H9 (cell line): Measurements from ENCODE around the gene CARM1. TPM values are rescaled to one million over a fixed set of nuclear protein-coding genes. Genes with fewer than 3 reads are reported as not detected.
A peak's percentile ranks its signal among the peaks of the same experiment; 100 is the strongest.

Experiments
- DNase-seq: peaks from one replicate; pipeline ENCODE4 v3.0.0-alpha.2; 2017
- H2AFZ ChIP-seq: one replicate; pipeline ENCODE4 v1.6.1; 2013; ENCODE audit warnings: mild to moderate bottlenecking, low read length, control low read depth, moderate library complexity
- H2AK5ac ChIP-seq: 2 replicates; pipeline ENCODE4 v1.6.1; 2013; ENCODE audit warnings: low read length, control low read depth, mixed read lengths; ENCODE audit not compliant: insufficient read length
- H2BK120ac ChIP-seq: one replicate; pipeline ENCODE4 v1.6.1; 2013; ENCODE audit warnings: low read depth, mild to moderate bottlenecking, low read length, control low read depth, inconsistent platforms; ENCODE audit not compliant: poor library complexity, severe bottlenecking
- H2BK12ac ChIP-seq: 2 replicates; pipeline ENCODE4 v1.6.1; 2013; ENCODE audit warnings: low read length, control low read depth, mixed read lengths, low read depth; ENCODE audit not compliant: insufficient read length
- H2BK15ac ChIP-seq: 2 replicates; pipeline ENCODE4 v1.6.1; 2013; ENCODE audit warnings: low read depth, low read length, control low read depth
- H2BK20ac ChIP-seq: one replicate; pipeline ENCODE4 v1.6.1; 2013; ENCODE audit warnings: low read depth, mild to moderate bottlenecking, low read length, control low read depth, inconsistent platforms; ENCODE audit not compliant: poor library complexity, severe bottlenecking
- H2BK5ac ChIP-seq: 2 replicates; pipeline ENCODE4 v1.6.1; 2013; ENCODE audit warnings: low read length, control low read depth, mixed read lengths; ENCODE audit not compliant: insufficient read length
- H3K14ac ChIP-seq: 2 replicates; pipeline ENCODE4 v1.6.1; 2013; ENCODE audit warnings: low read length, control low read depth; ENCODE audit not compliant: insufficient read depth
- H3K18ac ChIP-seq: 2 replicates; pipeline ENCODE4 v1.6.1; 2013; ENCODE audit warnings: low read depth, mild to moderate bottlenecking, mixed read lengths, low read length, control low read depth; ENCODE audit not compliant: insufficient read length
- H3K23ac ChIP-seq: 2 replicates; pipeline ENCODE4 v1.6.1; 2013; ENCODE audit warnings: low read length, control low read depth, mixed read lengths, low read depth; ENCODE audit not compliant: insufficient read length
- H3K23me2 ChIP-seq: 2 replicates; pipeline ENCODE4 v1.6.1; 2013; ENCODE audit warnings: low read depth, mild to moderate bottlenecking, mixed read lengths, low read length, control low read depth; ENCODE audit not compliant: insufficient read length, poor library complexity, severe bottlenecking
- H3K27ac ChIP-seq: 2 replicates; pipeline ENCODE4 v1.5.1; 2013; ENCODE audit warnings: low read length, control low read depth, mixed read lengths, low read depth; ENCODE audit not compliant: insufficient read length
- H3K27me3 ChIP-seq: 2 replicates; pipeline ENCODE4 v1.6.1; 2013; ENCODE audit warnings: low read length, control low read depth, inconsistent platforms; ENCODE audit not compliant: insufficient read depth
- H3K4ac ChIP-seq: 2 replicates; pipeline ENCODE4 v1.6.1; 2013; ENCODE audit warnings: low read depth, mild to moderate bottlenecking, control low read depth, inconsistent platforms, low read length, moderate library complexity
- H3K4me1 ChIP-seq: 2 replicates; pipeline ENCODE4 v1.6.1; 2013; ENCODE audit warnings: low read length, control low read depth, inconsistent platforms; ENCODE audit not compliant: insufficient read depth
- H3K4me2 ChIP-seq: 2 replicates; pipeline ENCODE4 v1.6.1; 2013; ENCODE audit warnings: low read length, control low read depth, mixed read lengths; ENCODE audit not compliant: insufficient read length, insufficient read depth
- H3K56ac ChIP-seq: 2 replicates; pipeline ENCODE4 v1.6.1; 2013; ENCODE audit warnings: low read depth, mild to moderate bottlenecking, mixed read lengths, low read length, control low read depth; ENCODE audit not compliant: insufficient read length
- H3K79me1 ChIP-seq: 2 replicates; pipeline ENCODE4 v1.6.1; 2013; ENCODE audit warnings: low read depth, mild to moderate bottlenecking, moderate library complexity, low read length, control low read depth, inconsistent platforms; ENCODE audit not compliant: insufficient read depth, poor library complexity, severe bottlenecking
- H3K79me2 ChIP-seq: 2 replicates; pipeline ENCODE4 v1.6.1; 2013; ENCODE audit warnings: low read length, control low read depth, inconsistent platforms; ENCODE audit not compliant: insufficient read depth
- H3K9ac ChIP-seq: 2 replicates; pipeline ENCODE4 v1.6.1; 2013; ENCODE audit warnings: low read length, control low read depth, mixed read lengths; ENCODE audit not compliant: insufficient read length; ENCODE audit errors: extremely low read depth
- H3K9me3 ChIP-seq: one replicate; pipeline ENCODE4 v1.6.1; 2013; ENCODE audit warnings: low read depth, low read length, inconsistent platforms; ENCODE audit not compliant: control insufficient read depth
- H3T11ph ChIP-seq: one replicate; pipeline ENCODE4 v1.6.1; 2013; ENCODE audit warnings: mild to moderate bottlenecking, low read length, control low read depth, inconsistent platforms
- H4K20me1 ChIP-seq: one replicate; pipeline ENCODE4 v1.6.1; 2013; ENCODE audit not compliant: control insufficient read depth, insufficient read length, insufficient read depth
- H4K5ac ChIP-seq: 2 replicates; pipeline ENCODE4 v1.6.1; 2013; ENCODE audit warnings: low read depth, mild to moderate bottlenecking, mixed read lengths, low read length, control low read depth; ENCODE audit not compliant: insufficient read length
- H4K8ac ChIP-seq: replicated peaks from 2 replicates; pipeline ENCODE4 v1.6.1; 2013; ENCODE audit warnings: low read length, control low read depth, mixed read lengths, low read depth; ENCODE audit not compliant: insufficient read length
- H4K91ac ChIP-seq: 2 replicates; pipeline ENCODE4 v1.6.1; 2013; ENCODE audit warnings: low read depth, mild to moderate bottlenecking, moderate library complexity, mixed read lengths, low read length, control low read depth; ENCODE audit not compliant: insufficient read length
- H3K27ac Mint-ChIP-seq, 3 experiments: 2 replicates in 2 of 3; 3 replicates in 1 of 3; pipeline ENCODE4 v1.8.0; 2020 to 2021; ENCODE audit warnings: mixed read lengths in 3 of 3, mild to moderate bottlenecking in 1 of 3, moderate library complexity in 1 of 3
- H3K27me3 Mint-ChIP-seq: 2 replicates; pipeline ENCODE4 v1.8.0; 2021; ENCODE audit warnings: low read depth, mild to moderate bottlenecking, moderate library complexity, mixed read lengths
- H3K36me3 Mint-ChIP-seq, 3 experiments: 2 replicates in 2 of 3; 3 replicates in 1 of 3; pipeline ENCODE4 v1.8.0; 2020 to 2021; ENCODE audit warnings: low read depth in 3 of 3, mixed read lengths in 3 of 3; ENCODE audit not compliant: insufficient read depth in 1 of 3
- H3K4me1 Mint-ChIP-seq, 2 experiments: 2 replicates each; pipeline ENCODE4 v1.8.0; 2020; ENCODE audit warnings: mixed read lengths in 2 of 2
- H3K4me3 Mint-ChIP-seq, 2 experiments: 2 replicates in 1 of 2; 3 replicates in 1 of 2; pipeline ENCODE4 v1.8.0; 2020 to 2021; ENCODE audit warnings: mild to moderate bottlenecking in 2 of 2, mixed read lengths in 2 of 2, moderate library complexity in 1 of 2
- H3K9me3 Mint-ChIP-seq, 2 experiments: 2 replicates in 1 of 2; 3 replicates in 1 of 2; pipeline ENCODE4 v1.8.0; 2020; ENCODE audit warnings: mild to moderate bottlenecking in 2 of 2, mixed read lengths in 2 of 2, moderate library complexity in 1 of 2
- WGBS: extraction: QIAGEN DNeasy Blood & Tissue Kit; methylation state at CpG from one replicate; pipeline ENCODE4 v1.1.7; 2013; ENCODE audit warnings: missing lambda C conversion rate, low lambda C conversion rate, mixed read lengths; ENCODE audit not compliant: insufficient read length; ENCODE audit errors: extremely low coverage; 5-methylcytosine and 5-hydroxymethylcytosine counted together
- total RNA-seq: library from RNA; stranded (reverse); gene quantifications from 2 replicates; pipeline ENCODE4 v1.2.1, GENCODE V29; 2021
- TF ChIP-seq, protein P1 (sequence below): fragments of 200-600 bp; sonication (generic); conservative IDR thresholded peaks from 3 replicates; pipeline ENCODE4 v1.8.0; 2021; ENCODE audit warnings: antibody characterized with exemption, mild to moderate bottlenecking

The CARM1 gene
- total RNA-seq, 1 experiment from 2014 or later: 111 TPM

DNA sequence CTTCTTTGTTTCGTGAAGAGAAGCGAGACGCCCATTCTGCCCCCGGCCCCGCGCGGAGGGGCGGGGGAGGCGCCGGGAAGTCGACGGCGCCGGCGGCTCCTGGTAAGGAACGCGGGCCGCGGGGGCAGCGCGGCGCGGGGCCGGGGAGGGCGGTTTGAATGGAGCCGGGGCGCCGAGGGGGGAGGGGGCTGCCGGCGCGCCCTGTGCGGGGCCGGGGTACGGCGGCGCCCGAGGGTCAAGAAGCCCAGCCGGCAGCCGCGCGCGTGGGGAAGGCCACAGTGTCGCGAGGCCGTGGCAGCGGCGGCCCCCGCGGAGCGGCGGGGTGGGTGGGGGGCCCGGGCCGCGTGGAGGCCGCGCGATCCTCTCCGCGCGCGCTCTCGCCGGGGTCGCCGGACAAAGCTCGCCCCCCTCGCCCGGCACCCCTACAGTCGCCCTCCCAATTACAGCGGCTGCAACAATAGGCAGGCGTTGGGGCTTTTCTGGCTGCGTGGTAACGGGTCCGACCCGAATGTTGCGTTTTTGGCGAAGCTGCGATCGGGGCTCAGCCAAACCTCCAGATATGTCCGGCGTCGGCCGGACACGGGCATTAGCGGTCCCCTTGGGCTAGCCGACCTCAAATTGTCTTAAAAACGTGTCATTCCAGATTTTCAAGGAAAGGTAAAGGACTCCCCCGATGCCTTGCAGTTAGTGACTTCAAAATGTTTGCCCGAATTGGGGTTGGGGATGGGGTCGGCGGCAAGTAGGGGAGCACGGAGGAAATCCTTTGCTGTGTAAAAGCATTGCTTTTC is 89.9 kb downstream of the CARM1 start:
- peak overlapping the region; percentile 81 for H3K9ac ChIP-seq
- H3K9me3 ChIP-seq: no peaks in the 10 kb centered on the region
- no peak overlapping the region for H3T11ph ChIP-seq
- H4K20me1 ChIP-seq: peaks cover 6% of the 10 kb centered on the region
- H3K27me3 ChIP-seq: no peaks in the 10 kb centered on the region
- Mint-ChIP-seq H3K4me1 (peaks cover 27 to 31% of the 10 kb centered on the region in 2 experiments), H3K27ac (peak overlapping the region; percentile 95 to 99 (median 95)), H3K36me3 (peaks cover 8 to 17% (median 15%) of the 10 kb centered on the region in 3 experiments; a peak in 6 of 7 replicates), H3K9me3 (peaks cover 0 to 2% of the 10 kb centered on the region in 2 experiments; a peak in 1 of 5 replicates), H3K4me3 (peak overlapping the region; percentile 91 to 98), H3K27me3 (no peaks in the 10 kb centered on the region)
- no peaks in the 10 kb centered on the region for H3K79me1 ChIP-seq
- H4K91ac ChIP-seq: no peak overlapping the region
- H3K27ac ChIP-seq: no peak overlapping the region
- H4K8ac ChIP-seq: no peak overlapping the region
- H3K23me2 ChIP-seq: peaks cover 15% of the 10 kb centered on the region
- H2AFZ ChIP-seq: no peak overlapping the region
- H3K56ac ChIP-seq: no peak overlapping the region
- H2BK120ac ChIP-seq: no peak overlapping the region
- peak; percentile 57 for DNase-seq
- H2BK20ac ChIP-seq: no peak overlapping the region
- H3K4me1 ChIP-seq: no peaks in the 10 kb centered on the region; the same call in 1 of the 2 replicates
- peak overlapping the region; percentile 90; the same call in 1 of the 2 replicates for H3K14ac ChIP-seq
- no peak overlapping the region; the same call in 1 of the 2 replicates for H2BK15ac ChIP-seq
- TF ChIP-seq, protein P1, sequence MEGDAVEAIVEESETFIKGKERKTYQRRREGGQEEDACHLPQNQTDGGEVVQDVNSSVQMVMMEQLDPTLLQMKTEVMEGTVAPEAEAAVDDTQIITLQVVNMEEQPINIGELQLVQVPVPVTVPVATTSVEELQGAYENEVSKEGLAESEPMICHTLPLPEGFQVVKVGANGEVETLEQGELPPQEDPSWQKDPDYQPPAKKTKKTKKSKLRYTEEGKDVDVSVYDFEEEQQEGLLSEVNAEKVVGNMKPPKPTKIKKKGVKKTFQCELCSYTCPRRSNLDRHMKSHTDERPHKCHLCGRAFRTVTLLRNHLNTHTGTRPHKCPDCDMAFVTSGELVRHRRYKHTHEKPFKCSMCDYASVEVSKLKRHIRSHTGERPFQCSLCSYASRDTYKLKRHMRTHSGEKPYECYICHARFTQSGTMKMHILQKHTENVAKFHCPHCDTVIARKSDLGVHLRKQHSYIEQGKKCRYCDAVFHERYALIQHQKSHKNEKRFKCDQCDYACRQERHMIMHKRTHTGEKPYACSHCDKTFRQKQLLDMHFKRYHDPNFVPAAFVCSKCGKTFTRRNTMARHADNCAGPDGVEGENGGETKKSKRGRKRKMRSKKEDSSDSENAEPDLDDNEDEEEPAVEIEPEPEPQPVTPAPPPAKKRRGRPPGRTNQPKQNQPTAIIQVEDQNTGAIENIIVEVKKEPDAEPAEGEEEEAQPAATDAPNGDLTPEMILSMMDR: no peak
- peak overlapping the region; percentile 45 for H3K18ac ChIP-seq
- H4K5ac ChIP-seq: no peak overlapping the region
- peak overlapping the region; percentile 96 for H3K4me2 ChIP-seq
- H2BK5ac ChIP-seq: no peak overlapping the region
- no peak overlapping the region; the same call in 1 of the 2 replicates for H3K4ac ChIP-seq
- H2AK5ac ChIP-seq: no peak overlapping the region
- WGBS: no CpG with 5 or more reads among the region's 92 CpGs
- H3K79me2 ChIP-seq: peaks cover 40% of the 10 kb centered on the region
- H3K23ac ChIP-seq: no peak overlapping the region
- H2BK12ac ChIP-seq: no peak overlapping the region
